Activated CD8-positive, alpha-beta T cell treated with anti-CD3 and anti-CD28 coated beads for 36 hours (primary cell): Measurements from ENCODE around the gene MESD. TPM values are rescaled to one million over a fixed set of nuclear protein-coding genes. Genes with fewer than 3 reads are reported as not detected.

Experiments used
- ATAC-seq: fragments of 200-7000 bp; cut with Tn5 transposase; one replicate; pipeline ENCODE4 v1.10.0; 2021; ENCODE audit warnings: mild to moderate bottlenecking, moderate library complexity
- CTCF ChIA-PET: fragments of 350-600 bp; sonication (Branson Sonifier 250); formaldehyde crosslinking; loops from one replicate; lab custom pipeline; 2021; ENCODE audit warnings: antibody characterized with exemption; lab: Charles Lee
- POLR2A ChIA-PET: fragments of 350-600 bp; sonication (Branson Sonifier 250); formaldehyde crosslinking; loops from one replicate; lab custom pipeline; 2021; ENCODE audit warnings: antibody characterized with exemption; lab: Charles Lee
- DNase-seq: peaks from one replicate; pipeline ENCODE4 v3.0.0-alpha.2; 2020
- H3K27ac Mint-ChIP-seq: one replicate; pipeline ENCODE4 v1.8.0; 2021; ENCODE audit warnings: mild to moderate bottlenecking, mixed read lengths
- H3K27me3 Mint-ChIP-seq: one replicate; pipeline ENCODE4 v1.8.0; 2021; ENCODE audit warnings: mixed read lengths
- H3K36me3 Mint-ChIP-seq: one replicate; pipeline ENCODE4 v1.8.0; 2021; ENCODE audit warnings: low read depth, mixed read lengths
- H3K4me1 Mint-ChIP-seq: one replicate; pipeline ENCODE4 v1.8.0; 2021; ENCODE audit warnings: low read depth, mixed read lengths
- H3K4me3 Mint-ChIP-seq: one replicate; pipeline ENCODE4 v1.8.0; 2021; ENCODE audit warnings: mild to moderate bottlenecking, moderate library complexity, mixed read lengths
- H3K9me3 Mint-ChIP-seq: one replicate; pipeline ENCODE4 v1.8.0; 2021; ENCODE audit warnings: mixed read lengths
- intact Hi-C: fragments of 100-400 bp; cut with micrococcal nuclease; formaldehyde crosslinking; loops from one replicate; pipeline ENCODE4 v1.10.0; 2022
- total RNA-seq, 2 experiments: library from RNA; stranded (reverse); gene quantifications; one replicate each; pipeline ENCODE4 v1.2.3, GENCODE V29; 2021
- TF ChIP-seq, protein P1 (sequence below): fragments of 200-600 bp; IDR thresholded peaks from one replicate; pipeline ENCODE4 v1.8.0; 2022; ENCODE audit warnings: antibody characterized with exemption, mild to moderate bottlenecking

MESD gene
- total RNA-seq, 2 experiments from 2014 or later = 15.8 to 16.5 TPM

DNA sequence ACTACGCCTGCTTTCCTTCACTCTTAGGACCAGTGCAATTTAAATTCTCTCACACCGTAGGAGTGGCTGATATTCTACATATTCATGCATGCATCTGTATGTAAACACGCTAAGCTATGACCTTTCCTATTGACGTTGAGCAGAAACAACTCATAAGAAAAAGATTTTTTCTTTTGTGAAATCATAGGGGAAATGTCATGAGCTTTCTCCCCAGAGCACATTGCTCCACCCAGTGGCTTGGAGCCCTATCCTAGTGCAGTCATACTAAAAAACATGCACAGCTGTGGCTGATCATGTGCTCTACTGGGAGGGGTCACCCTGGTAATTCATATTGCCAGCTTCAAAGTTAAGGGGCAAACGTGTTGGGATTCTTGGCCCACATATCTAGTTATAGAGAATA is 1.8 kb upstream of the MESD start:
- H3K27me3 Mint-ChIP-seq = no peaks in the 10 kb centered on the region
- H3K36me3 Mint-ChIP-seq = peaks cover 19% of the 10 kb centered on the region
- peak; percentile 58 for DNase-seq
- no peaks in the 10 kb centered on the region for H3K9me3 Mint-ChIP-seq
- H3K27ac Mint-ChIP-seq = no peak overlapping the region
- ChIA-PET POLR2A (interaction anchor here (2.6 kb wide), 1 partner anchor 10 kb away, joined by 29 read pairs; the partner anchor contains the start of gene TLNRD1), CTCF (interaction anchor here (0.9 to 2.3 kb wide), 8 partner anchors 8 to 283 kb away, joined by 3 to 21 read pairs (median 4); partner anchors contain the start of gene TLNRD1)
- TF ChIP-seq, protein P1, sequence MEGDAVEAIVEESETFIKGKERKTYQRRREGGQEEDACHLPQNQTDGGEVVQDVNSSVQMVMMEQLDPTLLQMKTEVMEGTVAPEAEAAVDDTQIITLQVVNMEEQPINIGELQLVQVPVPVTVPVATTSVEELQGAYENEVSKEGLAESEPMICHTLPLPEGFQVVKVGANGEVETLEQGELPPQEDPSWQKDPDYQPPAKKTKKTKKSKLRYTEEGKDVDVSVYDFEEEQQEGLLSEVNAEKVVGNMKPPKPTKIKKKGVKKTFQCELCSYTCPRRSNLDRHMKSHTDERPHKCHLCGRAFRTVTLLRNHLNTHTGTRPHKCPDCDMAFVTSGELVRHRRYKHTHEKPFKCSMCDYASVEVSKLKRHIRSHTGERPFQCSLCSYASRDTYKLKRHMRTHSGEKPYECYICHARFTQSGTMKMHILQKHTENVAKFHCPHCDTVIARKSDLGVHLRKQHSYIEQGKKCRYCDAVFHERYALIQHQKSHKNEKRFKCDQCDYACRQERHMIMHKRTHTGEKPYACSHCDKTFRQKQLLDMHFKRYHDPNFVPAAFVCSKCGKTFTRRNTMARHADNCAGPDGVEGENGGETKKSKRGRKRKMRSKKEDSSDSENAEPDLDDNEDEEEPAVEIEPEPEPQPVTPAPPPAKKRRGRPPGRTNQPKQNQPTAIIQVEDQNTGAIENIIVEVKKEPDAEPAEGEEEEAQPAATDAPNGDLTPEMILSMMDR = no peak
- peak; percentile 10 for ATAC-seq
- no peak overlapping the region for H3K4me3 Mint-ChIP-seq
- H3K4me1 Mint-ChIP-seq = peaks cover 34% of the 10 kb centered on the region
- intact Hi-C loops = loop anchor here (10.0 kb wide), 3 partner anchors 113 to 303 kb away; no protein-coding TSS in a partner anchor

DNA sequence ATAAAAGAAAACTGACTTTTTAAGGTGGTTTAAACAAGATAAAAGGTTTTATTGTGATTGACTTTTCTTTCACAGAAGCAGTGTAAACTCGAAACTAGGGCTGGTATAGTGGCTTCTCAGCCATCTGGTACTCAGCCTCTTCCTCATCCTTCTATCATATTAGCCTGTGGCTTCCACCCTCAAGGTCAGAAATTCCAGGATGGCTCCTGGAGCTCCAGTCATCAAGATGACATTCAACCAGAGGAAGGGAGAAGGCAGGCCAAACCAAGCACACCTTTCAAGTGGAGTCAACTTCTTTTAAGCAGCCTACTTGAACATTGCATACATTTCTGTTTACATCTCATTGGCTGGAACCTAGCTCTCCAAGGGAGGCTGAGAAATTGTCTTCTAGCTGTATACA is 1.3 kb upstream of the MESD start:
- Mint-ChIP-seq H3K9me3 (no peaks in the 10 kb centered on the region), H3K27me3 (no peaks in the 10 kb centered on the region), H3K36me3 (peaks cover 21% of the 10 kb centered on the region), H3K4me3 (no peak overlapping the region), H3K27ac (no peak overlapping the region), H3K4me1 (peaks cover 36% of the 10 kb centered on the region)
- CTCF ChIA-PET = interaction anchor here (0.9 to 2.3 kb wide), 8 partner anchors 8 to 279 kb away, joined by 3 to 21 read pairs (median 4); partner anchors contain the start of gene TLNRD1
- intact Hi-C loops = loop anchor here (10.0 kb wide), 3 partner anchors 114 to 304 kb away; no protein-coding TSS in a partner anchor
- TF ChIP-seq, protein P1 = no peak
- no peak for ATAC-seq
- POLR2A ChIA-PET = interaction anchor here (2.6 kb wide), 1 partner anchor 10 kb away, joined by 29 read pairs; the partner anchor contains the start of gene TLNRD1
- no peak for DNase-seq

DNA sequence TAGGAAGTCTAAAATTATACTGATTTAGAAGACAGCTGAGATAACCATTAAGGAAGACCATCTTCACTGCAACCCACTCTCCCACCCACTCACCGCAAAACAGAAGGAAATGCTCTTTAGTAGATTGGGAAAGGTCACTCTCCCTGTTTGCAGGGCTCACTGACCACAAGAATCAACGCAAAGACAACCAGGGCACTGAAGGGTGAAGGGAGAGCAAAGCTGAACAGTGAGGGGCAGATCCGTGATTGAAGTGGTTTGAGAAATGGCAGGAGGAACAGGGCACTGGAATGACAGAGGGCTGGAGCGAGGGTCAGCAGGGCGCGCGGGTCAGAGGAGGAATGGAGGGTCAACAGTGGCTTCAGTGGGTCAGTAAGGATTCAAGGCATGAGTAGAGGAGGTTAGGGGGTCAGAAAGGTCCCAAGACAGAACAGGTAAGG is 520 bp downstream of the MESD start:
- peak overlapping the region; percentile 95 for H3K4me3 Mint-ChIP-seq
- H3K4me1 Mint-ChIP-seq = peaks cover 49% of the 10 kb centered on the region
- ChIA-PET POLR2A (interaction anchor here (1.5 to 2.6 kb wide), 3 partner anchors 9 to 12 kb away, joined by 5 to 29 read pairs (median 11); partner anchors contain the start of gene TLNRD1), CTCF (interaction anchor here (1.1 to 1.5 kb wide), 2 partner anchors 118 to 120 kb away, joined by 3 to 5 read pairs; no protein-coding TSS in a partner anchor)
- H3K36me3 Mint-ChIP-seq = peaks cover 27% of the 10 kb centered on the region
- ATAC-seq (no peak), DNase-seq (no peak)
- H3K27ac Mint-ChIP-seq = peak overlapping the region; percentile 93
- H3K27me3 Mint-ChIP-seq = no peaks in the 10 kb centered on the region
- TF ChIP-seq, protein P1 = no peak
- H3K9me3 Mint-ChIP-seq = no peaks in the 10 kb centered on the region
- intact Hi-C loops = no loop called here

DNA sequence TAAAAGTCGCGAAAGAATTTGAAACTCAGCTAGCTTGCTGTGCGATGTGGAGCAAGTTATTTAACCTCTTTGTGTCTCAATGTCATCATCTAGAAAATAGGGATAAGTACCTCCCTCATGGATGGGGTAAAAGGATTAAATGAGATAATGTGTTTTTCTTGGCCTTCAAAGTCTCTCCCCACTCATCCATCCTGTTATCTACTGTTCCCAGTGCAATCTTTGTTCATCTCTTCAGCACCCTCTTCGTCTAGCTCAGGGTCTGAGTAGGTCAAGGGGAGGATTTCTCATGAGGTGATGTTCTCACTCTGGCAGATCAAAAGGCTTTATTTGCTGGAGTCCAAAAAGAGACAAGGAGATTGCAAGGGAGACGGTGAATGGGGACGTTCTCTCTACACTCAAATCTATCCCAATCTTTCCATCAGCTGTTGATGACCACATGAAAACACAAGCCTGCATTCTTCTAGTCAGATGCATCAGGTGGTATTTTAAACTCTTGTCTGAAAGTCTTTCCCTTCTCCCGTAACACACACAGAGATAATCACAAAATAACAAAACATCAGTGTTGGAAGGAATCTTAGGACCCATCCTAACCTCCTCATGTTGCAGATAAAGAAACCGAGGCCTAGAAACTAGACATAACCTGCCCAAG is 1.3 kb downstream of the MESD start:
- POLR2A ChIA-PET = interaction anchor here (1.5 to 2.0 kb wide), 2 partner anchors 8 to 13 kb away, joined by 5 to 11 read pairs; partner anchors contain the start of gene TLNRD1
- intact Hi-C loops = no loop called here
- Mint-ChIP-seq H3K4me3 (peak overlapping the region; percentile 95), H3K27me3 (no peaks in the 10 kb centered on the region), H3K4me1 (peaks cover 54% of the 10 kb centered on the region), H3K9me3 (no peaks in the 10 kb centered on the region), H3K27ac (peak overlapping the region; percentile 93), H3K36me3 (peaks cover 30% of the 10 kb centered on the region)
- CTCF ChIA-PET = interaction anchor here (1.0 to 1.7 kb wide), 6 partner anchors 10 to 278 kb away, joined by 3 to 6 read pairs (median 4); no protein-coding TSS in a partner anchor
- TF ChIP-seq, protein P1 = no peak
- no peak for DNase-seq
- ATAC-seq = no peak
